ENCODE data around the gene TTC22.
A peak's percentile ranks its signal among the peaks of the same experiment; 100 is the strongest.

TTC22 gene

DNA sequence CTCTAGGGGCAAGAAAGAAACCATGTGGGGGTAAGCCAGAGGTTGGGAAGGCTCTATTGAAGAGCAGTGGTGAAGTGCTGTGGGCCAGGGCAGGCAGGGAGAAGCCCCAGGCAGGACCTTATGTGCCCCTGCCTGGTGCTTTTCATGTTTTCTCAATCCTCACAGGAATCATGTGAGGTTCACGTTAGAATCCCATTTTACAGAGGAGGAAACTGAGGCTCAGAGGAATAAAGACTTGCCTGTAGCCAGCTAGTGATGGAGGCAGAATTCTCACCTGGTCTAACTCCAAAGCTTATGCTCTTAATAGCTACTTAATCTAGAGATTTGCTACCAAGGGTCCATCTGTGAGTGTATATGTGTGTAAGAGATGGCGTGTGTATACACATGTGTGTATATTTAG is 4.2 kb downstream of the TTC22 start:
- H3K27me3 ChIP-seq (ENCODE audit: low read depth), result peaks cover 5% of the 10 kb centered on the region; the same call in 1 of the 2 replicates
- in situ Hi-C loops (cut with MboI; ENCODE audit: low sequenced_read_pairs), result loop anchor here (10.0 kb wide), 1 partner anchor 282 kb away; no protein-coding TSS in a partner anchor
- no peaks in the 10 kb centered on the region for H3K36me3 ChIP-seq (replicated peaks)
- H3K9me3 ChIP-seq, result peaks cover 3% of the 10 kb centered on the region; the same call in 1 of the 2 replicates
- H3K4me3 ChIP-seq, result no peak overlapping the region
- no peaks in the 10 kb centered on the region for H3K4me1 ChIP-seq
- DNase-seq (ENCODE audit: low spot score in 2 of 2), result no peak

DNA sequence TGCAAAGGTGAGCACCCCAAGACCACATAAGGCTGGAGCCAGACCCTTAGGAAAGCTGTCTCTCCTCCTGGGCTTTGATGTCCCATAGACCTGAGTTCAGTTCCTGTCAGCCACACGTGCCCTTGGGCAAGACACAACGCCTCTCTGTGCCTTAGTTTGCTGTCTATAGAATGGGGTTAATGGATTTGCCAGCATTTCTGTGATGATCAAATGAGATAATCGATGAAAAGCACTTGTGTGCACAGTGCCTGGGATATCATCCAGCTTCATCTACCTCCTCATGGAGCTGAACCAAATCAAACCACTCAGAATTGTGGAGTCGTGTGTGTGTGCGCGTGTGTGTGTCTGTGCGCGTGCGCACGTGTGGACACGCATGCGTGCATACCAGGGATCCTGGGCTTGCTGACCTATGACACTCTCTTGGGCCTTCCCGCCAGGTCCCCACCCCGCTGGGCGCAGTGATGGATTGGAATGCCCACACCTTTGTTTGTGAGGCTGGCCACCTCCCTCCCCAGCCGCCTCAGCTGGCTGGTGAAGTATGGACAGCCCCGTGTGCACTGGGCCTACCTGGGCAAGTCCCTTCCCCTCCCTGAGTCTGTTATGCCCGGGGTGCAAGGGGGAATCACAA is 5.2 kb downstream of the TTC22 start:
- in situ Hi-C loops (cut with MboI; ENCODE audit: low sequenced_read_pairs), result loop anchor here (10.0 kb wide), 1 partner anchor 281 kb away; no protein-coding TSS in a partner anchor
- DNase-seq (ENCODE audit: low spot score in 2 of 2), result no peak
- no peaks in the 10 kb centered on the region for H3K4me1 ChIP-seq
- no peak overlapping the region for H3K4me3 ChIP-seq
- no peaks in the 10 kb centered on the region for H3K36me3 ChIP-seq (replicated peaks)
- H3K27me3 ChIP-seq (ENCODE audit: low read depth), result no peaks in the 10 kb centered on the region
- H3K9me3 ChIP-seq, result peaks cover 4% of the 10 kb centered on the region; the same call in 1 of the 2 replicates

DNA sequence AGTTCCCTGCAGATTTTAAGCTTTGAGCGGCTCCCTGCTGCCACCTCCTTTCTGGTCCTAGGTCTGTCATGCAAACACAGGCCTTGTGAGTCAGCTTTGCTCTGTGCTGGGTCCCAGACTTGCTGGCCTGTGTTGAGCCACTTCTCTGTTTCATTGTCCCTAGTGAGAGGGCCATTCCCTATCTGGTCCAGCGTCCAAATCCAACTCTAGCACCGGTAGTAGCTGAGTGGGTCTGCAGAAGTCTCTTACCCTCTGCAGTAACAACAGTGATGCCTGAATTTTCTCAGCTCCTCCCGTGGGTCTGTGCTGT is 5.8 kb downstream of the TTC22 start:
- in situ Hi-C loops (cut with MboI; ENCODE audit: low sequenced_read_pairs), result loop anchor here (10.0 kb wide), 1 partner anchor 281 kb away; no protein-coding TSS in a partner anchor
- Histone ChIP-seq H3K4me3 (no peak overlapping the region), H3K9me3 (peaks cover 4% of the 10 kb centered on the region; the same call in 1 of the 2 replicates), H3K27me3 (ENCODE audit: low read depth) (no peaks in the 10 kb centered on the region), H3K36me3 (replicated peaks) (no peaks in the 10 kb centered on the region), H3K4me1 (no peaks in the 10 kb centered on the region)
- DNase-seq (ENCODE audit: low spot score in 2 of 2), result no peak

- H3K4me3 ChIP-seq, result no peak overlapping the region
- H3K36me3 ChIP-seq (replicated peaks), result no peaks in the 10 kb centered on the region
- H3K4me1 ChIP-seq, result no peaks in the 10 kb centered on the region
- DNase-seq (ENCODE audit: low spot score in 2 of 2), result no peak
- H3K27me3 ChIP-seq (ENCODE audit: low read depth), result no peaks in the 10 kb centered on the region; the same call in 1 of the 2 replicates
- in situ Hi-C loops (cut with MboI; ENCODE audit: low sequenced_read_pairs), result loop anchor here (10.0 kb wide), 1 partner anchor 280 kb away; no protein-coding TSS in a partner anchor
- peaks cover 4% of the 10 kb centered on the region; the same call in 1 of the 2 replicates for H3K9me3 ChIP-seq
Measured at GRCh38 chr1:54794451-54795355, 6.4 kb downstream of the TTC22 start.

GRCh38 chr1:54792686-54793282 is 8.3 kb downstream of the TTC22 start:
- Histone ChIP-seq H3K4me3 (no peak overlapping the region), H3K27me3 (ENCODE audit: low read depth) (no peaks in the 10 kb centered on the region; the same call in none of the 2 replicates), H3K36me3 (replicated peaks) (no peaks in the 10 kb centered on the region), H3K4me1 (no peaks in the 10 kb centered on the region), H3K9me3 (peaks cover 4% of the 10 kb centered on the region; the same call in 1 of the 2 replicates)
- in situ Hi-C loops (cut with MboI; ENCODE audit: low sequenced_read_pairs), result loop anchor here (10.0 kb wide), 1 partner anchor 278 kb away; no protein-coding TSS in a partner anchor
- no peak for DNase-seq (ENCODE audit: low spot score in 2 of 2)

- H3K36me3 ChIP-seq (replicated peaks), result no peaks in the 10 kb centered on the region
- H3K4me1 ChIP-seq, result no peaks in the 10 kb centered on the region
- peaks cover 4% of the 10 kb centered on the region; the same call in 1 of the 2 replicates for H3K9me3 ChIP-seq
- in situ Hi-C loops (cut with MboI; ENCODE audit: low sequenced_read_pairs), result loop anchor here (10.0 kb wide), 1 partner anchor 277 kb away; no protein-coding TSS in a partner anchor
- H3K4me3 ChIP-seq, result no peak overlapping the region
- peaks cover 3% of the 10 kb centered on the region for H3K27me3 ChIP-seq (ENCODE audit: low read depth)
- DNase-seq (ENCODE audit: low spot score in 2 of 2), result peak in 1 of 2 experiments; percentile 64
Measured at GRCh38 chr1:54791880-54792522, 9.1 kb downstream of the TTC22 start.

DNA sequence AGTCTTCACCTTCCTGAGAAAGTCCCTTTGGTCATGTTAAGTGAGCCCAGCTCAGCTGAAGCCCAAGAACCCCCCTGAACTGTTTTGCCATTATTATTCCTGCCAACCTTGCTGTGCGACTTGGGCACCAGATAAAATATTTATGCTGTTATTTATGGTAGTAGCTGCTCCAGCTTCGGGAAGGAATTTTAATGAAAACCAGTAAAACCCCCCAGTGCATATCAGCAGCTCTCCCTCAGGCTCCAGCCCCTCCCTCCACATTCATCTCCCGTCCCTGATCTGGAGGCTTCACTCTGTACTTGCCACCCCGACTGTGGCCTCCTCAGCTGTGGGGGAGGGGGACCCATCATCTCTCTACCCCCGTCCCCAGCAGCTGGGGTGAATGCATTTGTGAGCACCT is 12.7 kb downstream of the TTC22 start:
- peaks cover 7% of the 10 kb centered on the region for H3K27me3 ChIP-seq (ENCODE audit: low read depth)
- H3K4me3 ChIP-seq, result no peak overlapping the region
- H3K9me3 ChIP-seq, result peaks cover 4% of the 10 kb centered on the region; the same call in 1 of the 2 replicates
- H3K4me1 ChIP-seq, result no peaks in the 10 kb centered on the region
- no peak for DNase-seq (ENCODE audit: low spot score in 2 of 2)
- H3K36me3 ChIP-seq (replicated peaks), result no peaks in the 10 kb centered on the region
- in situ Hi-C loops (cut with MboI; ENCODE audit: low sequenced_read_pairs), result no loop called here

- H3K27me3 ChIP-seq (ENCODE audit: low read depth), result peaks cover 7% of the 10 kb centered on the region
- no peaks in the 10 kb centered on the region for H3K4me1 ChIP-seq
- in situ Hi-C loops (cut with MboI; ENCODE audit: low sequenced_read_pairs), result no loop called here
- no peaks in the 10 kb centered on the region for H3K36me3 ChIP-seq (replicated peaks)
- H3K9me3 ChIP-seq, result peaks cover 4% of the 10 kb centered on the region; the same call in 1 of the 2 replicates
- H3K4me3 ChIP-seq, result no peak overlapping the region
- no peak for DNase-seq (ENCODE audit: low spot score in 2 of 2)
Measured at GRCh38 chr1:54787604-54788003, 13.5 kb downstream of the TTC22 start.

GRCh38 chr1:54786778-54787177 is 14.3 kb downstream of the TTC22 start:
- no peak for DNase-seq (ENCODE audit: low spot score in 2 of 2)

DNA sequence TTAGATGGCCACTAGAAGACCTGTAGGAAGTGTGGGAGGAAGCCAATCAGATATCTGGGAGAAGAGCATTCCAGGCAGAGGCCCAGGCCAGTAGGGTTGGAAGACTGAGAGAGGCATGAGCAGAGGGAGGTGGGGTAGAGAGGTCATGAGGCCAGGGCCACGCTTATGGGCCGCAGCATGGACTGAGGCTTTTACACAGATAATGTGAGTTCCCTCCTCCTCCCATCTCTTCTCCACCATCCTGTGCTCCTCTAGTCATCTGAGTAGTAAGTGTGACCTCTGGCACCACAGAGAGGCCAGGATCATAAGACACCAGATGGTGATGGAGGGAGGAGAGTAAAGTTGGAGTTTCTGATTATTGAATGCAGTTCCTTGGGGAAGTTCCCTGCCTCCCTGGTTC is 17.1 kb downstream of the TTC22 start:
- no peak for DNase-seq (ENCODE audit: low spot score in 2 of 2)
- no peaks in the 10 kb centered on the region for H3K36me3 ChIP-seq (replicated peaks)
- peaks cover 7% of the 10 kb centered on the region for H3K27me3 ChIP-seq (ENCODE audit: low read depth)
- H3K9me3 ChIP-seq, result no peaks in the 10 kb centered on the region
- H3K4me3 ChIP-seq, result no peak overlapping the region
- in situ Hi-C loops (cut with MboI; ENCODE audit: low sequenced_read_pairs), result no loop called here
- no peaks in the 10 kb centered on the region for H3K4me1 ChIP-seq

More at GRCh38 chr1:54786778-54787177, 14.3 kb downstream of the TTC22 start:
- H3K4me3 ChIP-seq, result no peak overlapping the region
- H3K9me3 ChIP-seq, result 0 out of 2 replicates have a peak, but pooled peaks cover under 1% of the 10 kb centered on the region
- in situ Hi-C loops (cut with MboI; ENCODE audit: low sequenced_read_pairs), result no loop called here
- no peaks in the 10 kb centered on the region for H3K4me1 ChIP-seq
- H3K36me3 ChIP-seq (replicated peaks), result no peaks in the 10 kb centered on the region
- H3K27me3 ChIP-seq (ENCODE audit: low read depth), result peaks cover 7% of the 10 kb centered on the region

- in situ Hi-C loops (cut with MboI; ENCODE audit: low sequenced_read_pairs), result no loop called here
- H3K27me3 ChIP-seq (ENCODE audit: low read depth), result peaks cover 6% of the 10 kb centered on the region; the same call in 1 of the 2 replicates
- no peaks in the 10 kb centered on the region for H3K9me3 ChIP-seq
- DNase-seq (ENCODE audit: low spot score in 2 of 2), result no peak
- no peaks in the 10 kb centered on the region for H3K36me3 ChIP-seq (replicated peaks)
- no peak overlapping the region for H3K4me3 ChIP-seq
- no peaks in the 10 kb centered on the region for H3K4me1 ChIP-seq
Measured at GRCh38 chr1:54782588-54782987, 18.5 kb downstream of the TTC22 start.

DNA sequence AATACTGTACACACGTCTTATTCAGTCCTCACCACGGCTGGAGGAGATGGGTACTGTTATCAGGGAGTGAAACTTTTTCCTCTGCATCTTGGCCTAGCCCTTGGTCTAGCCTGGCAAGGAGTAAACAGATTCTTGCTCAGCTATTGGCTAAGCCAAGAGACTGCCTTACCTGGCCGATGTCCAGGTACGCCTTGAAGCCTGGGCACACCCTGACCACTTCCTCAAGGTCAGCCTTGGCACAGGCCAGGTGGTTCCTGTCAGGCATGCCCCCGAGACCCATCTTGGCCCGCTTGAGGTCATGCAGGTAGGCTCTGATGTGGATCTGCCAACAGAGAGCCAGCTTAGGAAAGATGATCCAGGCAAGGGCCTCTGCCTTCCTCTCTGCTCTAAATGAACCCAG is 19.0 kb downstream of the TTC22 start:
- in situ Hi-C loops (cut with MboI; ENCODE audit: low sequenced_read_pairs), result no loop called here

More for the DNA sequence above, 19.0 kb downstream of the TTC22 start:
- Histone ChIP-seq H3K9me3 (no peaks in the 10 kb centered on the region), H3K27me3 (ENCODE audit: low read depth) (0 out of 2 replicates have a peak, but pooled peaks cover 4% of the 10 kb centered on the region), H3K4me3 (no peak overlapping the region), H3K4me1 (no peaks in the 10 kb centered on the region), H3K36me3 (replicated peaks) (no peaks in the 10 kb centered on the region)
- no peak for DNase-seq (ENCODE audit: low spot score in 2 of 2)
